Effector memory CD4-positive, alpha-beta T cell (primary cell): ENCODE results near the gene MKNK1.

Experiments
- DNase-seq, 3 donors: peaks; one replicate each; pipeline ENCODE4 v3.0.0-alpha.2; 2020
- H3K27ac ChIP-seq: 2 replicates; pipeline ENCODE4 v1.7.0; 2013; ENCODE audit warnings: mild to moderate bottlenecking, low read length, moderate library complexity; ENCODE audit not compliant: insufficient read depth, poor library complexity, severe bottlenecking
- H3K27me3 ChIP-seq: replicated peaks from 2 replicates; pipeline ENCODE4 v1.7.0; 2013; ENCODE audit warnings: mild to moderate bottlenecking, low read length; ENCODE audit not compliant: insufficient read depth, control insufficient read depth, poor library complexity, severe bottlenecking
- H3K36me3 ChIP-seq: 2 replicates; pipeline ENCODE4 v1.7.0; 2013; ENCODE audit warnings: mild to moderate bottlenecking, low read length, moderate library complexity; ENCODE audit not compliant: control insufficient read depth, insufficient read depth
- H3K4me1 ChIP-seq: 2 replicates; pipeline ENCODE4 v1.7.0; 2013; ENCODE audit warnings: low read length, mild to moderate bottlenecking; ENCODE audit not compliant: control insufficient read depth, insufficient read depth, poor library complexity, severe bottlenecking
- H3K4me3 ChIP-seq: 2 replicates; pipeline ENCODE4 v1.7.0; 2013; ENCODE audit warnings: low read length, low read depth, mild to moderate bottlenecking; ENCODE audit not compliant: insufficient read depth, poor library complexity, severe bottlenecking
- H3K9me3 ChIP-seq: 2 replicates; pipeline ENCODE4 v1.7.0; 2013; ENCODE audit warnings: mild to moderate bottlenecking, low read length, moderate library complexity; ENCODE audit not compliant: control insufficient read depth

Gene MKNK1

DNA sequence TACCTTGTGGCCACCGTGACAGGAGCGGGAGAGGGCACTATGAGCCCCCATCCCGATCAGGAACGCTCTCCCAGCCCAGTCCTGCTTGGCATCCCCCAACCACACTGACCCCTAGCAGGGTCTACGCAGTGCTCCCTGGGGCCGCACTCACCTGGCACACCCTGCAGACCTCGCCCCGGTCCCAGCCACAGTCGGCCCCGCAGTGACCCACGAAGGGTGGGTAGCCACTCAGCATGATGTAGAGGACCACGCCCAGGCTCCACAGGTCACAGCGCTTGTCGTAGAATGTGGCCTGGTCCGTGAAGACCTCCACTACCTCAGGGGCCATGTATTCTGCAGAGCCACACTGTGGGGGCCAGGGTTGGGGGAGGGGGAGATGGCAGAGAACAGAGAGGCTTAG is 41.6 kb downstream of the MKNK1 start:
- H3K36me3 ChIP-seq, result peaks cover 58% of the 10 kb centered on the region
- no peaks in the 10 kb centered on the region for H3K4me1 ChIP-seq
- H3K27ac ChIP-seq, result no peak overlapping the region
- H3K4me3 ChIP-seq, result no peak overlapping the region
- DNase-seq, result no peak
- no peaks in the 10 kb centered on the region for H3K9me3 ChIP-seq
- no peaks in the 10 kb centered on the region for H3K27me3 ChIP-seq

DNA sequence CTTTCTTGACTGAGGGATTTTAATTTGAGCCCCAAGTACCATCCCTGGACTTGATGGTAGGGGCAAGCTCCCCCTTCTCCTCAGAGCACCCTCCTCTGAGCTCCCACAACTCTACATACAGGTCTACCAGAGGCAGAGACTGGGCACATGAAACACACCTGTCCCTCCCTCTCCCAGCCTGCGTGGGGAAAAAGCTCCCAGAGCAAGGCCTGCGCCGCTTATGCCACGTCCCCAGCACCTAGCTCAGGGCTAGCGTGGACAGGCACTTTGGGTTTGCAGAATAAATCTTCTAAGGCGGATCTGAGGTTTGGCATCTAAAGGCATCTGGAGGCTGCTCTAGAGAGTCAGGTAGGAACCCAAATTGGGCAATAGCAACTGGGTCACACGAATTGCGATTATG is 45.1 kb downstream of the MKNK1 start:
- Histone ChIP-seq H3K27ac (no peak overlapping the region), H3K27me3 (no peaks in the 10 kb centered on the region), H3K4me1 (no peaks in the 10 kb centered on the region), H3K36me3 (peaks cover 42% of the 10 kb centered on the region), H3K9me3 (no peaks in the 10 kb centered on the region), H3K4me3 (no peak overlapping the region)
- no peak for DNase-seq

DNA sequence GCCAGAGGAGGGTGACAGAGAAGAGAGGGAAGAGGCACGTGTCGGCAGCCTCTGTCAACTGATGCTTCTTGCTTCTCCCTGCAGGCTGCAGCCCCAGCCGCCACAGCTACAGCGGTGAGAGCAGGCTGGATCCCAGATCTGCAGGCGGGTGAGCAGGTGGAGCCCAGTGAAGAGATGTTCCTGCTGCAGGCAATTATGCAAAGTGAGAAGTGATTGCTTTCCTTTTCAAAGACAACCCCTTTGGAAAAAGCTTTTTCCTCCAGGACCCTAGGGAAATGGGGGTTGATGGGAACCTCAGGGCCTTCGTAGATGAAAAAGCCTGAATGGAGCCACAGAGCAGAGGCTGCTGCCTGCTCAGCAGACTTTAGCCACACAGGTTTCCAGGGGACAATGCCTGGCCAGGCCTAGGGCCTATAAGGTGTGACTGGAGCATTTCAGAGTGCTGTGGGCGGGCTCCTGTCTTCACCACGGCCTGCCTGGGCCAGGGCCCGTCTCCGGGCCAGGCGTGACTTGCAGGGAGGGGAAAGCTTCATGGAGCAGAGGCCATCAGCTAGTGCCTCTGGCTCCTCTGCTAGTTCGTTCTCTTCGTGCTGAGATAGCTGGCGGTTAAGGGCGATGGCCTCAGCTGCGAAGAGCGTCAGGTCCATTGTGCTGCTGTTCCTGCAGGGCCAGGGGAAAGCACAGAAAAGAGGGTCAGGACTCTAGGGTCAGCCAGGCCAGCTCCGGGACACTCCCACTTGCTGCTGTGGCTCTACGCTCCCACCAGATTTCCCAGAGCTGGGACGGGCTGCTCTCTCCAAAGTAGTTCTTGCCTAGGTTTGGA is 45.7 kb downstream of the MKNK1 start:
- no peaks in the 10 kb centered on the region for H3K9me3 ChIP-seq
- H3K27me3 ChIP-seq, result no peaks in the 10 kb centered on the region
- no peak for DNase-seq
- no peaks in the 10 kb centered on the region for H3K4me1 ChIP-seq
- H3K36me3 ChIP-seq, result peaks cover 41% of the 10 kb centered on the region
- no peak overlapping the region for H3K4me3 ChIP-seq
- H3K27ac ChIP-seq, result no peak overlapping the region

DNA sequence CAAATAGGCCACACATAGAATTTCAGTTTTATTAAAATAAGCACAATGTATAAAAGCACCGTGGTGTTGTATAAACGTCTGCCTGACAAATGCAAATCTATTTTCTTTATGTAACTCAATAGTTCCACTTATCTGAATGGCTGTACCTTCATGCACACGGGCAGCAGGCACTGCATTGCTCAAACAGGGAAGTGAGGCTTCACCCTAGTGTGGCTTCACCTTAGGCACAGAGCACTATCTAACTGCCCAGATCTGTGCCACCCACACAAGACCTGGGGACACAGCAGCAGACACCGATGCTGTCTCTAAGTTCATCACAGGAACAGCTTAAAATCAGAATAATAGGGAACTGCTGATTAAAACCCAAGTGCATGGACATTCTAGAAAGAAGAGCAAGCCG is 46.7 kb downstream of the MKNK1 start:
- Histone ChIP-seq H3K4me1 (no peaks in the 10 kb centered on the region), H3K4me3 (no peak overlapping the region), H3K27me3 (no peaks in the 10 kb centered on the region), H3K27ac (no peak overlapping the region), H3K9me3 (no peaks in the 10 kb centered on the region), H3K36me3 (peaks cover 32% of the 10 kb centered on the region)
- DNase-seq, result no peak

DNA sequence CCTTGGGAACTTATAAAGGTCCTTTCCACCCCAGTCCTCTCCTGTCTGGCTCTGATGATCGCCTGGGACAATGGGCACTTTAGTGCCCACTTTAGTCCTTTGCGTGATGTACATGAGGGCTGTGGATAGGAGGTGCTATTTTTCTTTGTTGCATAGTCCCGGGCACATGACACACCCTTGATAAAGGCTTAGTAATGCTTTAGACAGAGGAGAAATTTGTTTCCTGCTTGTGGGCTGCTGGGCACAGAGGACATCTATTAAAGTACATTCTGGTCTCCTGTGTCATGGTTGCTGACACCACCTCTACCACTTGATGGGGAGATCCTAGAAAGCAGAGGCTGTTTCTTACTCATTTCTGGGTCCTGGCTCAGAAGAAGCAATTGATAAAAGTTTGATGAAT is 47.2 kb downstream of the MKNK1 start:
- DNase-seq, result no peak
- Histone ChIP-seq H3K9me3 (no peaks in the 10 kb centered on the region), H3K27me3 (no peaks in the 10 kb centered on the region), H3K4me1 (no peaks in the 10 kb centered on the region), H3K36me3 (peaks cover 30% of the 10 kb centered on the region), H3K27ac (no peak overlapping the region), H3K4me3 (no peak overlapping the region)

DNA sequence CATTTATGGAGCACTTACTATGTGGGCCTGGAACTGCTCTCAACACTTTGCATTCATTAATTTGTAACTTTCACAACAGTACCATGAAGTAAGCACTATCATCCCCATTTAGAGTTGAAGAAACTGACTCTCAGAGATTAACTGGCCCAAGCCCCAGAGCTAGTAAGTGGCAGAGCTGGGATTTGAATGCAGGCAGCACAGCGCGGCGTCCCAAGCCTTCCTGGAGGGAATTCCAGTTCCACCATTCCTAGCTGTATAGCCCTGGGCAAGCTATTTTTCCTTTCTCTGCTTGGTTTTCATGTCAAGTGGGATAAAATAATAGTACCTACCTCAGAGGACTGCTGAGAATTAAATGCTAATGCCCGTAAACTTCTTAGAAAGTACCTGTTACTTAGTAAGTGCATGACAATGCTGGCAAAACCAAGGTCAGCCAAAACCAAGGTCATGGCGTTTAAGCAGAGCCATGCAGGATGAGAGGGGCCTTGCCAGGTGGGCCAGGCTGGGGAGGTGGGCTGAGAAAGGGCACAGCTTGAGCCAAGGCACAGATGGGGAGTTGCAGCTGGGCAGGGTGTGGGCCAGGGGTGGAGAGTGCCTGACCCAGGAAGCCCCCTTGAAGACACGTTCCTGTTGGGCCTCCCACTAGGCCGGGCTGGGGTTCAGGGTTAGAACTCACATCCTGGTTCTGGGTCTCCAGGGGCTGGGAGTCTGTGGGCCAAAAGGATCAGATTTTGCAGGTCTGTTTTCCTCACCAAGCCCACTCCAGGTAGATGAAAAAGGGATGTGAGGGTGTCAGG is 48.0 kb downstream of the MKNK1 start:
- DNase-seq, result no peak
- Histone ChIP-seq H3K4me3 (no peak overlapping the region), H3K9me3 (no peaks in the 10 kb centered on the region), H3K4me1 (no peaks in the 10 kb centered on the region), H3K27ac (no peak overlapping the region), H3K36me3 (peaks cover 22% of the 10 kb centered on the region), H3K27me3 (no peaks in the 10 kb centered on the region)

DNA sequence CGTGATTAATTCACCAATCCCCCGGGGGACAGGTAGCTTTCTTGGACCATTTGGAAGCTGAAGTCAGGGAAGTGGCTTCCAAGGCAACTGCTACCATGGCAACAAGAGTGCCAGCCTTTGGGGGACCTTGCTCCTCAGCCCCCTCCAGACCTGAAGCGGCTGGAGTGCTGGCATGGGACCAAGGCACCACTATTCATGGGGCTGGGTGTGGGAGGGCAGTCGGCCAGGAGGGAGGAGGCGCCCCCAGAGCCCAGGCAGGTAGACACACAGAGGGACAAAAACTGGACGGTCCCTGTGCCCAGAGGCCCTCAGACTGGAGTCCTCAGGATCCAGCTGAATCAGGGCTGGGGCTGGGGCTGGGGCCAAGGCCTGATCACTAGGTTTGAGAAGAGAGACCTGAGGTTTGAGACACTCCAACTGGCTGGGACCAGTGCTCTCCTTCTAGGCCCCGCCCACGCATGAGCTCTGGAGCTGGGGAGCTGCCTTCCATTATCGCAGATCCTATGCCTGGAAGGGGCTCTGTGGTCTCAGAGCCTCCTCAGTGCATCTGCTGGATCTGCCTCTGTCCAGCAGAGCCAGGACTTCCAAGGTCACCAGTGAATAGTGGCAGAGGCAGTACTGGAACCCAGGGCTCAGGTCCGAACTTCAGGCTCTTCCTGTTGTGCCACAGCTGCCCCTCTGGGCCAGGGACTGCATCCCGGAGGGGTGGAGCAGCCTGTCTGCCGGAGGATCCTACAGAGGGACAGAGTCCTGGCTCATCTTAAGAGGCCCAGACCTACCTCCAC is 49.3 kb downstream of the MKNK1 start:
- Histone ChIP-seq H3K27ac (no peak overlapping the region), H3K36me3 (peaks cover 10% of the 10 kb centered on the region), H3K27me3 (no peaks in the 10 kb centered on the region), H3K4me1 (peaks cover 5% of the 10 kb centered on the region), H3K4me3 (no peak overlapping the region), H3K9me3 (no peaks in the 10 kb centered on the region)
- no peak for DNase-seq

DNA sequence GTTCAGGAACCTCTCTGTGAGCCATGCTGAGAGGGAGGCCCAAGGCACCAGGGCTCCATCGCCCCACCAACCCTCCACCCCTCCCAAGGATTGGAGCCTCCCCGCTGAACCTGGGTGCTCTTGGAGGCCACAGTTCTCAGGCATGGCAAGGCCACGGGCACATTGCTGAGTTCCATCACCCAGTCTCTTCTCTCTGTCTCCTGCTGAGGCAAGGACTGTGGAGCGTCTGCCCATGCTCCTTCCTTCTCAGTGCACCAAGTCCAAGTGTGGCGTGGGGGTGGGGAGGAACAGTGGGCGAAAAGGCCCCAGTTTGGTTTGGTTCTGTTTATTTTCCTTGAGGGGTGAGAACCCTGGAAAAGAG is 49.9 kb downstream of the MKNK1 start:
- DNase-seq, result no peak
- Histone ChIP-seq H3K27me3 (no peaks in the 10 kb centered on the region), H3K4me3 (no peak overlapping the region), H3K27ac (no peak overlapping the region), H3K4me1 (peaks cover 11% of the 10 kb centered on the region), H3K36me3 (peaks cover 8% of the 10 kb centered on the region), H3K9me3 (no peaks in the 10 kb centered on the region)

DNA sequence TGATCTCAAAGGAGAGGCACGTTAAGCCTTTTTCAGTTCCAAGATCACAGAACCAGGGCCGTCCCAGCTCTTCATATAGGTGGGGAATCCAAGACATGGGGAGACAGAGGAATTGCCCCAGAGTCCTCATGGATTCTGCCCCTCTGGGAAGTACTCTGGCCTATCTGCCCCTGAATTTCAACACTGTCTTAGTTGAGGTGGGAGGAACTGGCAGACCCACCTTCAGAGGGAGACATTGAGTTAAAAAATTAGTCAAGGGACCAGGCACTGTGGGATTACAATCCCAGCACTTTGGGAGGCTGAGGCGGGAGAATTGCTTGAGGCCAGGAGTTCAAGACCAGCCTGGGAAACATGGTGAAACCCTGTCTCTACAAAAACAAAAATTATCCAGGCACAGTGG is 50.6 kb downstream of the MKNK1 start:
- H3K36me3 ChIP-seq, result peaks cover 8% of the 10 kb centered on the region
- H3K4me3 ChIP-seq, result no peak overlapping the region
- no peaks in the 10 kb centered on the region for H3K27me3 ChIP-seq
- DNase-seq, result no peak
- no peak overlapping the region for H3K27ac ChIP-seq
- peaks cover 11% of the 10 kb centered on the region for H3K4me1 ChIP-seq
- H3K9me3 ChIP-seq, result no peaks in the 10 kb centered on the region
